ENCODE data around the gene CENPP.

GRCh38 chr9:92558612-92559374 lies 233.0 kb downstream of the CENPP start:
- TF ChIP-seq POLR2AphosphoS5 (IDR thresholded peaks at IDR 0.05; ENCODE audit: borderline replicate concordance, low read depth, low read length) (no peak), EZH2 (IDR thresholded peaks at IDR 0.05) (no peak), FOXP2 (optimal IDR thresholded peaks at IDR 0.05; ENCODE audit: control extremely low read depth, extremely low read length, insufficient read depth) (no peak)

Data from SK-N-MC (cell line).